ENCODE measurements around the gene CEP152.

- TF ChIP-seq POLR2A (IDR thresholded peaks at IDR 0.05) (no peak), CTCF (IDR thresholded peaks at IDR 0.05) (no peak)
These were observed 21.8 kb upstream of the CEP152 start for GRCh38 chr15:48832648-48833047.

All from uterus (tissue), 2 donors.